Measurements from ENCODE around the gene RNF125. TPM values are rescaled to one million over a fixed set of nuclear protein-coding genes. Genes with fewer than 3 reads are reported as not detected.

Gene RNF125
- total and polyA plus RNA-seq, 4 donors = 1.6 to 5.7 (median 3.6) TPM

DNA sequence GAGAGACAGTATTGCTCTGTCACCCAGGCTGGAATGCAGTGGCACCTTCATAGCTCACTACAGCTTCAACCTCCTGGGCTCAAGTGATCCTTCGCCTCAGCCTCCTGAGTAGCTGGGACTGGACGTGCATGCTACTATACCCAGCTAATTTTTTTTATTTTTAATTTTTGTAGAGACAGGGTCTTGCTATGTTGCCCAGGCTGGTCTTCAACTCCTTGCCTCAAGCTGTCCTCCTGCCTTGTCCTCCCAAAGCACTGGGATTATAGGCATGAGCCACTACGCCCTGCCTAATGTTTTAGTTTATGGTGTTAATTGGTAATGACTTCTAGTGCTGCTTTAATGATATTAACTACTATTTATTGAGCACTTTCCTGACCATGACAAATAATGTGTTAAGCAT lies 91.4 kb downstream of the RNF125 start:
- no peaks in the 10 kb centered on the region for H3K9me3 ChIP-seq (ENCODE audit: control insufficient read depth in 4 of 4, low read length in 3 of 4)
- DNase-seq (ENCODE audit: low spot score) = no peak
- H3K4me3 ChIP-seq (ENCODE audit: low read depth in 1 of 3, low read length in 3 of 3) = no peak overlapping the region
- peaks cover 4 to 17% (median 13%) of the 10 kb centered on the region in 4 donors for H3K4me1 ChIP-seq (ENCODE audit: control insufficient read depth in 4 of 4, insufficient read depth in 4 of 4, low read length in 3 of 4)
- H3K27ac ChIP-seq (ENCODE audit: low read depth in 1 of 2, low read length in 2 of 2) = no peak overlapping the region
- WGBS = 96% methylated on average over 3 of the region's 3 CpGs
- TF ChIP-seq SP1 (IDR thresholded peaks at IDR 0.05) = no peak
- no peak for TF ChIP-seq NR2F2 (IDR thresholded peaks at IDR 0.05)
- no peak for TF ChIP-seq YY1 (IDR thresholded peaks at IDR 0.05)
- no peak overlapping the region for H3K9ac ChIP-seq (ENCODE audit: low read depth in 1 of 2, low read length in 2 of 2)
- no peaks in the 10 kb centered on the region for H3K27me3 ChIP-seq (ENCODE audit: control insufficient read depth in 4 of 4, insufficient read depth in 4 of 4, low read length in 3 of 4)
- peaks cover 0 to 5% (median 0%) of the 10 kb centered on the region in 4 donors for H3K36me3 ChIP-seq (ENCODE audit: control insufficient read depth in 4 of 4, insufficient read depth in 3 of 4, low read depth in 1 of 4, low read length in 3 of 4)

DNA sequence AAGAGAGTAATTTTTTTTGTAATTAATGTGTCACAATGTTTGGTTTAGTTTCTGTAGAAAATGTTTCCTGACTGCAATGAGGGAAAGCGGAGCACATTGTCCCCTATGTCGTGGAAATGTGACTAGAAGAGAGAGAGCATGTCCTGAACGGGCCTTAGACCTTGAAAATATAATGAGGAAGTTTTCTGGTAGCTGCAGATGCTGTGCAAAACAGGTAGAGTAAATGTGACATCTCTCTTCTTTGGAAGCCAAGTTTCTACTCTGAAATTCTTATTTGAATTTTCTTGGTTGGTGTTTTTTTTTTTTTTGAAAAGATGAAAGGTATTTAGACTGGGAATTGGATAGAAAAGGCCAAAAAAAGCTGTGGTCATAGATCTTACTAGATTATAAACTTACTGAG lies 93.1 kb downstream of the RNF125 start:
- H3K9me3 ChIP-seq (ENCODE audit: control insufficient read depth in 4 of 4, low read length in 3 of 4) = no peaks in the 10 kb centered on the region
- H3K4me1 ChIP-seq (ENCODE audit: control insufficient read depth in 4 of 4, insufficient read depth in 4 of 4, low read length in 3 of 4) = peaks cover 4 to 18% (median 14%) of the 10 kb centered on the region in 4 donors
- no peak overlapping the region for H3K27ac ChIP-seq (ENCODE audit: low read depth in 1 of 2, low read length in 2 of 2)
- DNase-seq (ENCODE audit: low spot score) = no peak
- H3K9ac ChIP-seq (ENCODE audit: low read depth in 1 of 2, low read length in 2 of 2) = no peak overlapping the region
- TF ChIP-seq JUND (IDR thresholded peaks at IDR 0.05) (no peak), EGR1 (IDR thresholded peaks at IDR 0.05; ENCODE audit: low read depth in 2 of 2) (no peak), FOXA2 (IDR thresholded peaks at IDR 0.05) (no peak), TAF1 (conservative IDR thresholded peaks at IDR 0.05) (no peak), SP1 (IDR thresholded peaks at IDR 0.05) (no peak), RXRA (IDR thresholded peaks at IDR 0.05) (no peak), NR2F2 (IDR thresholded peaks at IDR 0.05) (no peak), HNF4G (IDR thresholded peaks at IDR 0.05) (no peak)
- TF ChIP-seq, protein P1, sequence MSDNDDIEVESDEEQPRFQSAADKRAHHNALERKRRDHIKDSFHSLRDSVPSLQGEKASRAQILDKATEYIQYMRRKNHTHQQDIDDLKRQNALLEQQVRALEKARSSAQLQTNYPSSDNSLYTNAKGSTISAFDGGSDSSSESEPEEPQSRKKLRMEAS (IDR thresholded peaks at IDR 0.05) = no peak
- TF ChIP-seq, protein P2, sequence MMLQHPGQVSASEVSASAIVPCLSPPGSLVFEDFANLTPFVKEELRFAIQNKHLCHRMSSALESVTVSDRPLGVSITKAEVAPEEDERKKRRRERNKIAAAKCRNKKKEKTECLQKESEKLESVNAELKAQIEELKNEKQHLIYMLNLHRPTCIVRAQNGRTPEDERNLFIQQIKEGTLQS (IDR thresholded peaks at IDR 0.05) = no peak
- TF ChIP-seq, protein P3, sequence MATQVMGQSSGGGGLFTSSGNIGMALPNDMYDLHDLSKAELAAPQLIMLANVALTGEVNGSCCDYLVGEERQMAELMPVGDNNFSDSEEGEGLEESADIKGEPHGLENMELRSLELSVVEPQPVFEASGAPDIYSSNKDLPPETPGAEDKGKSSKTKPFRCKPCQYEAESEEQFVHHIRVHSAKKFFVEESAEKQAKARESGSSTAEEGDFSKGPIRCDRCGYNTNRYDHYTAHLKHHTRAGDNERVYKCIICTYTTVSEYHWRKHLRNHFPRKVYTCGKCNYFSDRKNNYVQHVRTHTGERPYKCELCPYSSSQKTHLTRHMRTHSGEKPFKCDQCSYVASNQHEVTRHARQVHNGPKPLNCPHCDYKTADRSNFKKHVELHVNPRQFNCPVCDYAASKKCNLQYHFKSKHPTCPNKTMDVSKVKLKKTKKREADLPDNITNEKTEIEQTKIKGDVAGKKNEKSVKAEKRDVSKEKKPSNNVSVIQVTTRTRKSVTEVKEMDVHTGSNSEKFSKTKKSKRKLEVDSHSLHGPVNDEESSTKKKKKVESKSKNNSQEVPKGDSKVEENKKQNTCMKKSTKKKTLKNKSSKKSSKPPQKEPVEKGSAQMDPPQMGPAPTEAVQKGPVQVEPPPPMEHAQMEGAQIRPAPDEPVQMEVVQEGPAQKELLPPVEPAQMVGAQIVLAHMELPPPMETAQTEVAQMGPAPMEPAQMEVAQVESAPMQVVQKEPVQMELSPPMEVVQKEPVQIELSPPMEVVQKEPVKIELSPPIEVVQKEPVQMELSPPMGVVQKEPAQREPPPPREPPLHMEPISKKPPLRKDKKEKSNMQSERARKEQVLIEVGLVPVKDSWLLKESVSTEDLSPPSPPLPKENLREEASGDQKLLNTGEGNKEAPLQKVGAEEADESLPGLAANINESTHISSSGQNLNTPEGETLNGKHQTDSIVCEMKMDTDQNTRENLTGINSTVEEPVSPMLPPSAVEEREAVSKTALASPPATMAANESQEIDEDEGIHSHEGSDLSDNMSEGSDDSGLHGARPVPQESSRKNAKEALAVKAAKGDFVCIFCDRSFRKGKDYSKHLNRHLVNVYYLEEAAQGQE (IDR thresholded peaks at IDR 0.05) = no peak
- H3K4me3 ChIP-seq (ENCODE audit: low read depth in 1 of 3, low read length in 3 of 3) = no peak overlapping the region
- H3K27me3 ChIP-seq (ENCODE audit: control insufficient read depth in 4 of 4, insufficient read depth in 4 of 4, low read length in 3 of 4) = no peaks in the 10 kb centered on the region
- WGBS = 82% methylated on average over 3 of the region's 3 CpGs
- H3K36me3 ChIP-seq (ENCODE audit: control insufficient read depth in 4 of 4, insufficient read depth in 3 of 4, low read depth in 1 of 4, low read length in 3 of 4) = peaks cover 0 to 5% (median under 1%) of the 10 kb centered on the region in 4 donors

DNA sequence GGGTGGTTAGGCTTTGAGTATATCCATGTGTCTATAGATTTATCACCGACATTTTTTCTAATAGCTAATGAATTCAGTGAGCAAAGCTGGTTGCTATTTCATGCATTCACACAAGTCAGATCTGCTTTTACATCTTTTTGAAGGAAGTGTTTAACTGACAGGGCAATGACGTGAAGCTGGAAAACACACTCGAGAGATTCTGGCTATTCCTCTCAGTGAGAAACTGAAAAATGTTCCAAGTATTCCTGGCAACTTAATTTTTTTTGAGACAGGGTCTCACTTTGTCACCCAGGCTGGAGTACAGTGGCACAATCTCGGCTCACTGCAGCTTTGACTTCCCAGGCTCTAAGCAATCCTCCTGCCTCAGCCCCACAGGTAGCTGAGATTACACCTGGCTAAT lies 94.2 kb downstream of the RNF125 start:
- TF ChIP-seq NR2F2 (IDR thresholded peaks at IDR 0.05) = no peak
- H3K9ac ChIP-seq (ENCODE audit: low read depth in 1 of 2, low read length in 2 of 2) = no peak overlapping the region
- peaks cover 0 to 7% (median 3%) of the 10 kb centered on the region in 4 donors for H3K36me3 ChIP-seq (ENCODE audit: control insufficient read depth in 4 of 4, insufficient read depth in 3 of 4, low read depth in 1 of 4, low read length in 3 of 4)
- H3K9me3 ChIP-seq (ENCODE audit: control insufficient read depth in 4 of 4, low read length in 3 of 4) = no peaks in the 10 kb centered on the region
- H3K27me3 ChIP-seq (ENCODE audit: control insufficient read depth in 4 of 4, insufficient read depth in 4 of 4, low read length in 3 of 4) = no peaks in the 10 kb centered on the region
- 93% methylated on average over 4 of the region's 4 CpGs for WGBS
- H3K27ac ChIP-seq (ENCODE audit: low read depth in 1 of 2, low read length in 2 of 2) = no peak overlapping the region
- H3K4me1 ChIP-seq (ENCODE audit: control insufficient read depth in 4 of 4, insufficient read depth in 4 of 4, low read length in 3 of 4) = peaks cover 4 to 18% (median 14%) of the 10 kb centered on the region in 4 donors
- no peak overlapping the region for H3K4me3 ChIP-seq (ENCODE audit: low read depth in 1 of 3, low read length in 3 of 3)
- no peak for DNase-seq (ENCODE audit: low spot score)
